Mesothelial cell of epicardium (in vitro differentiated cells): ENCODE measurements around the gene MLF2. TPM values are rescaled to one million over a fixed set of nuclear protein-coding genes. Genes with fewer than 3 reads are reported as not detected.

Experiments used
- DNase-seq, 2 experiments: peaks; one replicate each; pipeline ENCODE4 v3.0.0; 2021; ENCODE audit warnings: low spot score in 2 of 2; ENCODE audit not compliant: unreplicated experiment in 2 of 2
- H3K27ac Mint-ChIP-seq: 2 replicates; pipeline ENCODE4 v1.8.0; 2021; ENCODE audit warnings: mixed read lengths
- H3K27me3 Mint-ChIP-seq: 2 replicates; pipeline ENCODE4 v1.8.0; 2021; ENCODE audit warnings: low read depth, mixed read lengths
- H3K36me3 Mint-ChIP-seq: 2 replicates; pipeline ENCODE4 v1.8.0; 2021; ENCODE audit warnings: mixed read lengths
- H3K4me1 Mint-ChIP-seq: 2 replicates; pipeline ENCODE4 v1.8.0; 2021; ENCODE audit warnings: mixed read lengths
- H3K4me3 Mint-ChIP-seq: 2 replicates; pipeline ENCODE4 v1.8.0; 2021; ENCODE audit warnings: mild to moderate bottlenecking, moderate library complexity, mixed read lengths
- H3K9me3 Mint-ChIP-seq: 2 replicates; pipeline ENCODE4 v1.8.0; 2021; ENCODE audit warnings: mixed read lengths
- CTCF ChIP-seq: fragments of 200-600 bp; sonication (generic); IDR thresholded peaks from one replicate; pipeline ENCODE4 v1.5.0; 2021; ENCODE audit warnings: antibody characterized with exemption; ENCODE audit not compliant: unreplicated experiment
- total RNA-seq: library from RNA; stranded (reverse); gene quantifications from 3 replicates; pipeline ENCODE4 v1.2.1, GENCODE V29; 2021

The MLF2 gene
- total RNA-seq, 1 donor from 2014 or later = 203 TPM

GRCh38 chr12:6784761-6785160 lies 31.8 kb upstream of the MLF2 start:
- TF ChIP-seq CTCF = no peak
- H3K9me3 Mint-ChIP-seq = no peaks in the 10 kb centered on the region
- no peaks in the 10 kb centered on the region for H3K36me3 Mint-ChIP-seq
- no peaks in the 10 kb centered on the region for H3K27me3 Mint-ChIP-seq
- no peak overlapping the region for H3K4me3 Mint-ChIP-seq
- H3K27ac Mint-ChIP-seq = no peak overlapping the region
- H3K4me1 Mint-ChIP-seq = peaks cover 15% of the 10 kb centered on the region
- no peak for DNase-seq

- no peak for TF ChIP-seq CTCF
- peaks cover 11% of the 10 kb centered on the region for H3K4me1 Mint-ChIP-seq
- no peaks in the 10 kb centered on the region for H3K36me3 Mint-ChIP-seq
- no peak for DNase-seq
- H3K27me3 Mint-ChIP-seq = no peaks in the 10 kb centered on the region
- H3K4me3 Mint-ChIP-seq = no peak overlapping the region
- no peaks in the 10 kb centered on the region for H3K9me3 Mint-ChIP-seq
- no peak overlapping the region for H3K27ac Mint-ChIP-seq
Observed at GRCh38 chr12:6784296-6784695, 31.4 kb upstream of the MLF2 start.

GRCh38 chr12:6783828-6784227 lies 30.9 kb upstream of the MLF2 start:
- Mint-ChIP-seq H3K27ac (no peak overlapping the region), H3K27me3 (peaks cover under 1% of the 10 kb centered on the region), H3K9me3 (no peaks in the 10 kb centered on the region), H3K4me3 (no peak overlapping the region), H3K4me1 (peaks cover 12% of the 10 kb centered on the region), H3K36me3 (no peaks in the 10 kb centered on the region)
- DNase-seq = no peak
- no peak for TF ChIP-seq CTCF

GRCh38 chr12:6782850-6783566 lies 30.1 kb upstream of the MLF2 start:
- no peak for DNase-seq
- H3K27me3 Mint-ChIP-seq = peaks cover 9% of the 10 kb centered on the region
- peaks cover 20% of the 10 kb centered on the region for H3K4me1 Mint-ChIP-seq
- H3K27ac Mint-ChIP-seq = no peak overlapping the region
- H3K36me3 Mint-ChIP-seq = no peaks in the 10 kb centered on the region
- no peak for TF ChIP-seq CTCF
- no peak overlapping the region for H3K4me3 Mint-ChIP-seq
- H3K9me3 Mint-ChIP-seq = no peaks in the 10 kb centered on the region

GRCh38 chr12:6782119-6782518 lies 29.2 kb upstream of the MLF2 start:
- Mint-ChIP-seq H3K27ac (no peak overlapping the region), H3K36me3 (no peaks in the 10 kb centered on the region), H3K4me1 (peaks cover 21% of the 10 kb centered on the region), H3K9me3 (no peaks in the 10 kb centered on the region), H3K27me3 (peaks cover 17% of the 10 kb centered on the region), H3K4me3 (no peak overlapping the region)
- DNase-seq = no peak
- TF ChIP-seq CTCF = no peak
